HG03066 (cell line): ENCODE measurements around the gene UCN3.
A peak's percentile ranks its signal among the peaks of the same experiment; 100 is the strongest.
"Not testable (repeated sequence)": the region's sequence is repeated elsewhere in the genome, so short reads cannot be mapped to it uniquely, and the experiment has no call there.

Experiments
- ATAC-seq: cut with Tn5 transposase; IDR thresholded peaks from one replicate; pipeline ENCODE4 v1.9.1; 2021; ENCODE audit warnings: low read depth; ENCODE audit not compliant: unreplicated experiment

Gene UCN3

GRCh38 chr10:5402798-5403197 lies 38.0 kb downstream of the UCN3 start:
- ATAC-seq: no peak

- ATAC-seq: no peak
Observed at GRCh38 chr10:5404208-5405041, 39.7 kb downstream of the UCN3 start, which contains the start of gene TUBAL3. Gene TUBAL3 (minus strand): TSS chr10:5404828. CDS start chr10:5404792, 36 bp downstream.

- no peak for ATAC-seq
Observed at GRCh38 chr10:5406918-5407317, 42.2 kb downstream of the UCN3 start.

- not testable (repeated sequence) for ATAC-seq
Observed at GRCh38 chr10:5410787-5411186, 46.0 kb downstream of the UCN3 start.

- ATAC-seq: no peak
Observed at GRCh38 chr10:5411941-5412276, 47.1 kb downstream of the UCN3 start.

- peak; percentile 94 for ATAC-seq
Observed at GRCh38 chr10:5412277-5412941, 47.6 kb downstream of the UCN3 start, which contains the start of gene NET1. Gene NET1 (plus strand): TSS chr10:5412557. CDS start chr10:5412693, 136 bp downstream.

- no peak for ATAC-seq
Observed at GRCh38 chr10:5413012-5413938, 48.5 kb downstream of the UCN3 start.

- no peak for ATAC-seq
Observed at GRCh38 chr10:5416981-5417380, 52.2 kb downstream of the UCN3 start.

GRCh38 chr10:5418584-5418983 lies 53.8 kb downstream of the UCN3 start:
- ATAC-seq: no peak

- ATAC-seq: no peak
Observed at GRCh38 chr10:5419466-5420094, 54.8 kb downstream of the UCN3 start.

GRCh38 chr10:5423771-5424170 lies 59.0 kb downstream of the UCN3 start:
- ATAC-seq: no peak
